Putamen (tissue), 1 donor: Measurements from ENCODE around the gene BMP7.

Experiments used
- DNase-seq: peaks from one replicate; pipeline ENCODE4 v3.0.0-alpha.2; 2016; ENCODE audit warnings: low spot score

Gene BMP7

DNA sequence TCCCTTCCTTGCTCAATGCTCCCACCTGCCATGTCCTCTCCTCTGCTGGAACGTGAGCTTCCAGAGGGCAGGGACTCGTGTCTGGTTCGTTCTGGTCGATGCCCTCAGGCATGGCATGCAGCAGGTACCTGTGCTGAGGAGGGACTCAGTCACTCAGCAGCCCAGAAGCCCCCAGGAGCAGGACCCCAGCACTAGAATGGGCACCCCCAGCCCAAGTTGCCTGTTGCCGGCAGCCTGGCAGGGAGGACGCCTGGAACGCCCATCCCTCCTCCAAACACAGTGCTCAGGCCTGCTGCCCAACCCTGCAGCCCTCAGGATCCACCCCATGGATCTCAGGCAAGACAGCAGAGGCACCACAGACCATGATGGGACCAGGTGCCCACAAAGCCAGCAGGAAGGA, 40.6 kb downstream of the BMP7 start:
- DNase-seq, result no peak

DNA sequence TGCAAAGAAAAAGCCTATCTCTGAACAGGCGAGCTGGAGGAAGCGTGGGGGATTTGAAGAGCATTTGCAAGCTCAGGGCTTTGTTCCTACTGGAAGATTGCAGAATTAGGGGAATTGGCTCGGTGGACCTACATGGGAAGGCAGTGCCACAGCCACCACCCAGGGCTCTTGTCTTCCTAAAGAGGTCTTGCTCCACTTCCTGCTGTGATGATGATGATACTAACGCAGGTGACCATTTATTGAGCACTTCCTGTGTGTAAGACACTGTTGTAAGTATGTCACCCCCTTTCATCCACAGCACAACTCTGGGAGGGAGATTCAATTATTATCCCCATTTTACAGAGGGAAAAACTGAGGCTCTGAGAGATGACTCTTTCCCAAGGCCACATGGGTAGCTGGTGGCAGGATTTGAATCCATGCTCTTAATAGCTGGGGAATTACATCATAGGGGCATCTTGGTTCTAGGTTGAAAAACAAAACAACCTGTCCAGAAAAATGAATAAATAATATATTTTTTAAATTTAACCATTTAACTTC, 41.2 kb downstream of the BMP7 start:
- DNase-seq, result no peak

DNA sequence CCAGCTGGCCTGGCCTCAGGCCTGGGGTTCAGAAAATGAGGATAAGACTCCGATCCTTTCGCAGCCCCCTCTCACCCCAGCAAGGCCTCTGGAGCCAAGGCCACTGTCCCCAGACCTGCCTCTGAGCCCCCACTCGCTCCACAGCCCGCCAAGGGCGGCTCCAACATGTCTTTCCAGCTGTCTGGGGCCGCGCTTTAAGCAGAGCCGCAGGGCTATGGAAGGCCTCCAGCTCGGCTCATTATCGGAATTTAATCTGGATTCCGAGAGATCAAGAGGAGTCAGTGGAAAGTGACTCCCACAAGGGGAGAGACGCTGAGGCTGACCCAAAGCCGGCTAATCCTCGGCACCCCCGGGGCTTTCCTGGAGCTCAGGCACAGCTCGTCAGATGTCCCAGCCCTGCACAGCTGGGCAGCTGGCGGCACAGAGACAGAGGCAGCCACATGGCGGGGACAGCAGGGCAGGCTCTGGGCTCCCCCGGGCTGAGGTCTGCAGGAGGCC, 41.8 kb downstream of the BMP7 start:
- DNase-seq, result no peak

DNA sequence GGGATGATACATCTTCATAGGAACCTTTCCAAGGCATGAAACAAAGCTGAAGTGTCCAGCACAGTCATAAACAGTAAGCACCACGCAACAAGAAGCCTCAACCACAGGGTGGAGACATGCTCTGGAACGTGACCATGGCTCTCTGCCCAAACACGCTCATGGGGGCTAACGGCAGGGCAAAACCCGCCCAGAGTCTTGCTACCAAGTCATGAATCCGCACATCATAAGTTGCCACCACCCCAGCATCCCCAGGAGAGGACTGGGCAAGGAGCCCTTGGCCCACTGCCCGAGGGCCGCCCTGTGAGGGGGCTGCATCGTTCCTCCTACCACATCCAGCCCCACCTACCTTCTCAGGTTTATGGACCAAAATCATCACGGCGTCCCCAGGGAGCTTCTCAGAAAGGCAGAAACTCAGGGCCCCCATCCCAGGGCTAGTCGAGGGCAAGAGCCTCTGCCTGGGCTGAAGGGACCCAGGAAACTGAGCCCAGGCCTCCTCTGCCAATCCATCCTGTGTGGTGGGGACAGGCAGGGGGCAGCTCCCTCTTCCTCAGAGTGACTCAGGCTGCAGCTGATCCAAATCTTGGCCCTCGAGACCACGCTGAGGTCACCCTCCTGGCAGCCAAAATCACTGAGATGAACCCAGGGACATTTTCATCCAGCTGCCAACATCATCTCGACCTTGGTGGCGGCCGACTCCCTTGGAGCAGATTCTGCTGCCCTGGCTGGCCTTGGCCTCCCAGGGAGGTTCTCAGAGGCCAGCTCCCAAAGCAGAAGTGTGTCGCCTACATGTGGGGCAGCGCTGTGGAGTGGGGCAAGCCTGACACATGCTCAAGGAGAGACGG, 42.6 kb downstream of the BMP7 start:
- DNase-seq, result no peak

DNA sequence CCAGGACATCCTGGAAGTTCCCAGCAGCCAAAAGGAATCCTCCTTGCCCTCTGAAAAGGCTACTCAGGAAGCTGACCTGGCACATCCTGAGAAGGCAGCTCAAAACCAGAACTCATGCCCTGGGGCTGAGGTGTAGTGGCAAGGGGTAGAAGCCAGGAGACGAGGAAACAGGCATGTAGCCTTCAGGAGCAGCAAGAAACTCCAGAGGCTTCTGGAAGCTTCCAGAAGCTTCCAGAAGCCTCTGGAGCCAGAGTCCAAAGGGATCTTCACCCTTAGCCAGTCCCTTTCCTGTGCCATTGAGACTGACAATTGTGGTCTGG, 43.9 kb downstream of the BMP7 start:
- no peak for DNase-seq

DNA sequence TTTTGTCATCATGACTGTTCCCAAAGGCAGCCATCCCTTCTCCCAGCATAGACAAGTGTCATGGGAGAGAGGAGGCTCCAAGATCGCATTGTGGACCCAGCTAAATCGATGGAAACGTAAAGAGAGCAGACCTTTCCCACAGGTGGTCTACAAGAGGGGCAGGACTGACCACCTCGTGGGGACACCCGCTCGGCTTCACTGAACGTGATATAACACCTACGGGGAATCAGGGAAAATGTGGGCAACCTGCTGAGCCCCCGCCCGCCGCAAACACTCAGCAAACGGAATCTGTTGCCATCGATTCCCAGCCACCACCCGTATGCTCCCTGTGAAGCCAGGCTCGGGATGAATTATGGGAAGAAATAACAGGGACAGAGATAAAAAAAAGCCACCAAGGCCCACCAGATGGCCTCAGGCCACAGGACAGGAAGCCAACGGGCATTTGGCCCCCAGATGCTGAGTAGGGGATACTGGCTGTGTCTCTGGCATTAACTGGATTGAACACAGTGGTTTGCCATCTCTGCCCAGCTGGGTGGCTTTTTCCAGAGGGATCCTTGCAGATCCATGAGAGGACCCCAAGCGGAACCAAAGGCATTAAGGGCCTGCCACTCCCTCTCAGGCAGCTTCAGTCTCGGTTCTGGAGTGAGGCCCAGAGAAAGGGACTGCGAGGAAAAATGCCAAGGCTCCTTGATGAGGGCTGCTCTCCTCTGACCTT, 44.4 kb downstream of the BMP7 start:
- no peak for DNase-seq

DNA sequence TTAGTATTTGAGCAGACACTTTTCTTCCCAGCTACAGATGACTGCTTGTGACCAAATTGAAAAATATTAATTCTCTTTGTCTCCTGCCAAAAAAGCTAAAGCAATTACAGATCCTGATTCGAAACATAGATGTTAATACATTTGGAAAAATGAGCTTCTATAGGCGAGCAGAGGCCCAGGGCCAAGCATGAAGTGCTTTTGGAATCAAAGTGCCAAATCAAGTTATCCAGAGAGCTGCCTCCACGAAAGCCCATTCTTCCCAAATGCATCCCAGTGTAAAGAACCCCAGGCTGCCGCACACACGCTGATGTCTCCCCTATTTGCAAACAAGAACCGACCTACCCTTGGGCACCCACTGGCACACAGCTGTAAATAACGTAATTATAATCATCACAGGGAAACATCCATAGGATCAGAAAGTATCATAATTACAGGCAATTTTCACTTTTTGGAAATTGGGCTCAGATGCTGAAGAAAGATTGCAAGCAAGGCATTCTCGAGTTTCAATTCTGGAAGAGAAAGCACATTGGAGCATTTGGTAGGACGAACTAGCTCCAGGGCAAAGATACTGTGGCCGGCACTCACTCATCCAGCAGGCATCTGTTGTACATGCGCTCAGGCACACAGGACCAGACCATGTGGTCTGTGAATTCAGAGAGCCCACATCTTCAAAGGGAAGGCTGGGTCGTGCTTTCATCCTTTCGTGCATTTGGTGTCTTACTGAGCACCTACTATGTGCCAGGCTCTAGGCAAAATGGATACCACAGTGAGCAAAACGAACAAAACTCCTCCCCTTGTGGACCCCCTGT, 45.9 kb downstream of the BMP7 start:
- no peak for DNase-seq

DNA sequence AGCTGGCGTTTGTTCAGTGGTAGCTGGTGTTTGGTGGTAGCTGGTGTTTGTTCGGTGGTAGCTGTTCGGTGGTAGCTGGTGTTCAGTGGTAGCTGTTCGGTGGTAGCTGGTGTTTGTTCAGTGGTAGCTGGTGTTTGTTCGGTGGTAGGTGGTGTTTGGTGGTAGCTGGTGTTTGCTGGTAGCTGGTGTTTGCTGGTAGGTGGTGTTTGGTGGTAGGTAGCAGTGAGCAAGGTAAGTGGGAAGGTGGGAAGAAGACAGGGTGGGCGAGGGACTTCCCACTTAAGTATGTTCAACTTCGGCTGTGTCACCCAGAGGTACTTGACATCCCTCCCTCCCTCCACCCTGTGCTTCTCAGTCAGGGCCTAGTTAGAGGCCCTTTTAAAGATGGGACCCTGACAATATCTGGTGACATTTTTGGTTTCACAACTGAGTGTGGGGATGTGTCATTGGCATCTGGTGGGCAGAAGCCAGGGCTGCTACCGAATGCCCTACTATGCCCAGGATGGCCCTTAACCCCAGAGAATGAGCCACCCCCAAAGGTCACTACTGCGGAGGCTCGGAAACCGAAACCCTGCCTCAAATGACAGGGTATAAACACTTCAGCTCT, 47.3 kb downstream of the BMP7 start:
- DNase-seq, result no peak

DNA sequence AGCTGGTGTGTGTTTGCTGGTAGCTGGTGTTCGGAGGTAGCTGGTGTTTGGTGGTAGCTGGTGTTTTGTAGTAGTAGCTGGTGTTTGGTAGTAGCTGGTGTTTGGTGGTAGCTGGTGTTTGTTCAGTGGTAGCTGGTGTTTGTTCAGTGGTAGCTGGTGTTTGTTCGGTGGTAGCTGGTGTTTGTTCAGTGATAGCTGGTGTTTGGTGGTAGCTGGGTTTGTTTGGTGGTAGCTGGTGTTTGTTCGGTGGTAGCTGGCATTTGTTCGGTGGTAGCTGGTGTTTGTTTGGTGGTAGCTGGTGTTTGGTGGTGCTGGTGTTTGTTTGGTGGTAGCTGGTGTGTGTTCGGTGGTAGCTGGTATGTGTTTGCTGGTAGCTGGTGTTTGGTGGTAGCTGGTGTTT, 48.0 kb downstream of the BMP7 start:
- no peak for DNase-seq

DNA sequence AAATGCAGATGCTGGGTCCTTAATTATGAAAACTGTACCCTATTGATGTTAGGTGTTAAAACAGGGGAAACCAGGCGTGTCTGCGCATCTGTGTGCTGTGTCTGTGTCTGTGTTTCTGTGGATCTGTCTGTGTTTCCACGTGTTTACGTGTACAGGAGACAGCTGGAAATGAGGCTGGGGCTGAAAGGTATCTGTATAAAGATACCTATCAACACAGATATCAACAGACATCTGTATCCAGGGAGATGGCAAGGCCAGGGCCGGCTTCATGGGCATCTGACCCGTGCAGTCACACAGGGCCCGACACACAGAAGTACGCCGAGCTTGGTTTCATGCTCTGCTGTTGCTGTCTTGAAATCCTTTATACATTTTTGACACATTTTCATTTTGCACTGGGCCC, 48.6 kb downstream of the BMP7 start:
- no peak for DNase-seq

DNA sequence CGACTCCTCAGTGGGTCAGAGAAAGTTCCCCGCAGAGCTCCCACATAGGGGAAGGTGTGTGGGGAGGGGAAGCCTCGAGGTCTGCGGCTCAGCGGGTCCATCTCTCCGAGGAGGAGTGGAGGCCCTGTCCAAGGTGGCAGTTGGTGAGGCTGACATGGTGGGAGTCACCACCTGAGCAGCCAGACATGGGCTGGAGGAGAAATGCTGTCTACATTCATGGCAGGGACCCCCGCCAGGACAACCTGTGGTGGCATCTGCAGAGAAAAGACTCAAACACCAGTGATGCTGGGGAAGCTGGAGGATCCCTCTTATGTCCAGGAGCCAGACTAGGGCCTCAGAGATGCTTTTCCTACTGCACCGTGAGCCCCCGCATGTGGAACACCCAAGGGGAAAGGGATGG, 49.8 kb downstream of the BMP7 start:
- no peak for DNase-seq

DNA sequence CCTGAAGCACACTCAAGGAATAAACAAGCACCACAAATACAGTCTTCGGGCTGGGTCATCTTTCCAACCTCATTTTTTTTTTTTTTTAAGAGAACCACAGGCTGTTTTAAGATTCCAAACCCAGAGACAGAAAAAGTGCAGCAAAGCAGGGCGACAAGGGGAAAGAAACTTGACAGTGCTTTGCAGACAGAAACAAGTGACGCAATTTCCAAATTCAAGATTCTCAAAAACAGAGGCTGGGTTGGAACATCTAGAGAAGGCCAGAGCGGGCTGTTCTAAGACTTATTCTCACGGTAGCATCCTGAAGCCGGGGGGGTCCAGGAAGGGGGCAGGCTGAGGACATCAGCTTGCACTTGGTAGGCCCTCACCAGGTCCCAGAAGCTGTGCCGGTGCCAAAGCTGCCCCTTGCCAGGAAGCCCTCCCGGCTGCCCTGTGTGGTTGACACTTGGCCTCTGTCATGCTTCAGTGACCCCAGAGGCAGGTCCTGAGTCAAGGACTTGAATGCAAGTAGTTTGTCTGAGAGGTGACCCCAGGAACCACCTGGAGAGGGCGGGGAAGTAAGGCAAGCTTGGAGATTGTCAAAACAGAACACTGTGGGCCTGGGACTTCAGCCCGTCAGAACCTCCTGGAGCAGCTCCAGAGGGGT, 50.5 kb downstream of the BMP7 start:
- DNase-seq, result no peak

DNA sequence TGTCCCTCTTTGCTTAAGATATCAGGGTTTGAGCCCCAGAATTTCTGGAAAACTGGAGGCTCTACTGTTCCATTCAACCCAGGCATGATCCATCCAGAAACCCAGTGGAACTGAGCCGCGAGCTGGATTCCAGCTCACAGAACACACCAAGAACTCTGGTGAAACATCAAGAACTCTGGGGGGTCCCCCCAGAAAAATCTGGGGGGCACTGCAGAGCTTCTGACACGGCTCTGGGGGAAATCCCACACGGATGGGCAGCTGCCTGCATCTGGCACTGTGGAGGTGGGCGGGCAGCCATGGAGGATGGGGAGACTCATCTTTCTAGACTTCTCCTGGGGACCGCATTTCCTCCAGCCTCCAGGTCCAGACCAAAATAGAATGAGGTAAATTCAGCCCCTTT, 51.0 kb downstream of the BMP7 start:
- no peak for DNase-seq

DNA sequence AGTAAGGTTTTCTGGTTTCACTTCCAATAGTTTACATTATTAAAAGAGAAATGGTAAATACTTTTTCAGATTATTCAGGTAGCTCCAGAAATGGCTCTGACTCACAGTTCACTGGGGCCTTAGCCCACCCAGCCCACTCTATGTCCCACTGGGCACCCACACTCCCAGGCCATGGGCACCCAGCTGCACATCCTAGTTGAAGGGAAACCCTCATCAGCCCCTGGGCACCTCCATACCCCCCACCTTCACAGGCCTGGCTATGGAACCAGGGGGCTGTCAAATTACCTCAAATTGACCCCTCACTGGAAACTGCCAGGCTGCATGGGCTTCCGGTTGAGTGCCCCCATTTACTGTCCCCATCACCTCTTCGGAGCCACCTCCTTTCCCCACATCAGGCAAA, 51.5 kb downstream of the BMP7 start:
- no peak for DNase-seq

DNA sequence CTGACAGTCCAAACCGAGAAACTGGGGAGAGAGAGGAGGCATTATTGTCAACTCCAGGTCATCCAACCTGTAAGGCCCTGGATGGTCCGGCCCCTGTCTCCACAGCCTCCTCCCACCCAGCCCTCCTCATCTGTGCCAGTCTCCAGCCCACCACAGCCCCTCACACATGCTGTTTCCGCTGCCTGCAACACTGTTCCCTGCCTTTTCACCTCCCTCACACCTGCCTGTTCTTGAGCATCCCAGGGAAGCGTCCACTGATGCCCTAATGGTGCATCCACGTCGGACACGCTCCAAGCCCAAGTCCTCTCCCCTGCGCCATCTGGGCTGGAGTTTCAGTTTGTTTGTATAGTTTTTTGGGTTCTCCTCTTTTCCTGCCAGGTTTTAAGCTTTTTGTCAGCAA, 52.0 kb downstream of the BMP7 start:
- no peak for DNase-seq

DNA sequence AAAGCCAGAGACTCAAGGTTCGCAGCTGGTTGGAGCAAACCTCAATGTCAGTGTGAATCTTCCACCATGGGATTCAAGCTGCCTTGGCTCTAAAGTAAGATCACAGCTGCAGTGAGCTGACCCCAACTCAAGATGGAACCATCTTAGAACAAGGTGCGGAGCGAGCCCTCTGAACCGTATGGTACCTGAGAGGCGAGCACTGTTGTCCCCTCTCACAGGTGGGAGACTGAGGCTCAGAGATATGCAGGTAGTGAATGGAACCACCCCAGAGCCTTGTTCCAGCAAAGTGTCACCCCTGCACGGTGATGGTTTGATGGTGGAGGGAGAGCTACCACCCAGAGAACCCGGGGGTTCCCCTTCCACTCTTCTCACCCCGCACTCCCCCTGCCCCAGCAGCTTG, 52.5 kb downstream of the BMP7 start:
- no peak for DNase-seq

DNA sequence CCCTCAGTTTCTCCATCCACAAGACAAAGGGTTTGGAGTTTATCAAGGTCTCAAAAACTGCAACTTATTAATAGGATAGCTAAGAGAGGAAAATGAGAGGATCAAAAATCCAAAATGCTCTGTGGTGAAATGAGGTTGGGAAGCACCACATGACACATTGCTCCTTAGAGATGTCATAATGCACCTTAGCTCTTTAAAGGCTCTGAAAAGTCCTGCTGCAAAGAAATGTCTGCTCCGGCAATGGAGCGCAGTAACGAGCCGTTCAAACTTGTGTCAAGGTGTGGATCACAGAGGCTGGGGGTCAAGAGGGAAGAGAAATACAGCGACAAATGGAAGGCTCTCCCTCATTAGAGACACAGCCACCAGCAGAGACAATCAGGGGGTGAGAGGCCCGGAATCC, 53.1 kb downstream of the BMP7 start:
- no peak for DNase-seq

DNA sequence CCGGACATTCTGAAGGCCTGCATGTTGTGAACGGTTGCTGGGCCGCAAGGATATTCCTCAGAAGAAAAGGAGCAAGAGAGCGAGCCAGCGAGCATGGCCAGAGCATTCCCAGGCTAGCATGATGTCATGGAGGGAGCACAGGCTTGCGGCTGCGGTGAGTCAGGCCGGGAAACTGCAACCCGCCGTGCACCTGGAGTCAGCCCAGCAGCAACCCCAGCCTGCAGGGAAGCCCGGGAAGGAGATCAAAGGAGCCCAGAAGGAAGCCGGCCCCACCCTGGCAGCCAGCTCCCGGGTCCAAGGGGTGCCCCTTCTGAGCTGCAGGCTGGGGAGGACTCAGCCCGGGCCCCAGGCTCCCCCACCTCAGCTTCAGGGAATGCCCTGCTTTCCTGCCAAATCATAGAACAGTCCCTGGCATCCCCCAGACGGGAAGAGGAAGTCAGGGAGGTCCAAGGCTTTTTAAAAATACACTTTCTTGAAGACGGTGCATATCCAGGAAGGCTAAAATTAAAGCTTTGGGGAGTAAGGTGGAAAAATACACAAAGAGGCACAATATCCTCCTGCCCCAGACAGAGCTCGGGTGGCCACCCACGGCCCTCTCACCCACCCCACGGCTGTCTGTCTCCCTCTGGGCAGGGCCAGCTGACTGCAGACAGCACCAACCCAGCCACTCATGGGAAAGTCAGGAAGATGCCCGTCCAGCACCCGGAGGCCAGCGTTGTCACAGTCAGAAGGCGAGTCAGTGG, 53.7 kb downstream of the BMP7 start:
- no peak for DNase-seq

DNA sequence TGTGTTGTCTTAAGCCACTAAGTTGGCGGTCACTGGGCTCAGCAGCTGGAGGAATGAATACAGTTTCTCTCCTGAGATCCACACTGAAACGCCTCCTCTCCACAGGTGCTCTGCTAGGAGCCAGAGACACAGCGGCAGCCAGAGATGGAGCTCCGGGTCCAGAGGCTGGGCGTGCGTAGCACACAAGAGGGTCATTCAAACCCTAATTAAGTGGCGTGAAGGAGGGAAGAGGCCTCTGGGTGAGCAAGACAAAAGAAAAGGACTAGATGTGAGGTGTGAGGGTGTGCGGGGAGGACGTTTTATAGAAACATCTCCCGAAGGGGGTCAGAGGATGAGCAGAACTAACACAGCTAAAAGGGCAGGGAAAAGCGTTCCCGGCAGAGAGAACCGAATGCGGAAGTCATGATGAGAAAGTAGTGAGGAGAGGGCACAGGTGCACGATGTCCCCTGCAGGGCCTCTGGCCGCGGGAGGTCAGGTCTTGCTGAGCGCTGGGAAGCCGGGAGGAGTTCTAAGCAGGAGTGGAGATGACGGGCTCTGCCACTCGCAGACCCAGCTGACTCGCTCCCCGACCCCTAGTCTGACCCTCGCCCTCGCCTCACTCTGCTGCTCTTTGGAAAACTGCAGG, 54.4 kb downstream of the BMP7 start:
- no peak for DNase-seq

DNA sequence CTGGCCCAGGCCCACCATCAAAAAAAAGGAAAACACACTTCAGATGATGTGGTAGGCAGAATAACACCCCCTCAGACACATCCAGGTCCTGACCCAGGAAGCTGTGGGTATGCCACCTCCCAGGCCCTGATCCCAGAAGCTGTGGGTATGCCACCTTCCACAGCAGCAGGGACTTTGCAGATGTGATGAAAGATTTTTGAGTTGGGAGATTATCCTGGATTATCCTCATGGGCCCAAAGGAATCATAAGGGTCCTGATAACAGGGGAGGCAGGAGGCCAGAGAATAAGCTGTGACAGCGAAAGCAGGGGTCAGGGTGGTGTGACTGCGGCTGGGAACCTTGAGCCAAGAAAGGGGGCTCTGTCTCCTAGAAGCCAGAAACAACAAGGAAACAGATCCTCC, 55.0 kb downstream of the BMP7 start:
- no peak for DNase-seq

DNA sequence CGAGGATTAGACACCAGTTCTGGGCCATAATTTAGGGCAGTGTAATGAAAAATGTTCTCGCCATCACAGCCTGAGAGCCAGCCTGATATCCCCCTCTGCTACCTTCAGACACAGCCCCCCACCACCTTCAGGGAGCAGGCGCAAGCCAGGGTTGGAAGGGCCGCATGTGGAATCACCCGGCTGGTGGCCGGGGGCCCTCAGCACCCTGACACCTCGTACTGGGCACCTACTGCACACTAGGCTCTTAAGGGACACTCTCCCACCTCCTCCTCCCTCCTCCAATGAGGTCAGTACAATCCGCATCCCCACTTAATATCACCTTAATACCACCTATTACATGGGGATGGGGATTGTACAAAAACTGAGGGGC, 55.5 kb downstream of the BMP7 start:
- DNase-seq, result no peak
